NCI-H187 (cell line): ENCODE results near the gene HOXA11.

Experiments used
- DNase-seq, 2 experiments: peaks; one replicate each; lab custom pipeline; 2025; lab: John Stamatoyannopoulos, UW

HOXA11 gene

GRCh38 chr7:27180431-27181420, 4.3 kb downstream of the HOXA11 start:
- DNase-seq: no peak

- DNase-seq: no peak
Observed at GRCh38 chr7:27179503-27180430, 5.3 kb downstream of the HOXA11 start.

GRCh38 chr7:27179030-27179429, 6.0 kb downstream of the HOXA11 start:
- no peak for DNase-seq

GRCh38 chr7:27178366-27178765, 6.7 kb downstream of the HOXA11 start:
- no peak for DNase-seq

- DNase-seq: no peak
Observed at GRCh38 chr7:27177795-27178320, 7.2 kb downstream of the HOXA11 start.

- DNase-seq: no peak
Observed at GRCh38 chr7:27176962-27177794, 7.9 kb downstream of the HOXA11 start.

- no peak for DNase-seq
Observed at GRCh38 chr7:27176524-27176845, 8.5 kb downstream of the HOXA11 start.

GRCh38 chr7:27175626-27176523, 9.2 kb downstream of the HOXA11 start:
- DNase-seq: no peak

- DNase-seq: peak; percentile 27 to 34
Observed at GRCh38 chr7:27174874-27175625, 10.0 kb downstream of the HOXA11 start.

GRCh38 chr7:27173956-27174873, 10.8 kb downstream of the HOXA11 start, which contains the start of gene HOXA10:
TSS of gene HOXA10 (minus strand) at chr7:27174320. CDS start at chr7:27174306, 14 bp downstream.
- DNase-seq: peak; percentile 28 to 53

- DNase-seq: no peak
Observed at GRCh38 chr7:27173511-27173955, 11.5 kb downstream of the HOXA11 start.

GRCh38 chr7:27172823-27173510, 12.1 kb downstream of the HOXA11 start:
- peak; percentile 48 to 70 for DNase-seq

GRCh38 chr7:27172315-27172774, 12.7 kb downstream of the HOXA11 start:
- peak in 1 of 2 experiments; percentile 48 for DNase-seq

- DNase-seq: peak; percentile 39 to 89
Observed at GRCh38 chr7:27171637-27172314, 13.3 kb downstream of the HOXA11 start.

GRCh38 chr7:27171325-27171636, 13.8 kb downstream of the HOXA11 start:
- DNase-seq: peak in 1 of 2 experiments; percentile 73

- DNase-seq: peak in 1 of 2 experiments; percentile 44
Observed at GRCh38 chr7:27170426-27171324, 14.4 kb downstream of the HOXA11 start.
